K562 (cell line): ENCODE measurements around the gene RASGRP2. TPM values are rescaled to one million over a fixed set of nuclear protein-coding genes. Genes with fewer than 3 reads are reported as not detected.

ENCODE experiments used
- ASH1L ChIP-seq: fragments of 450-650 bp; IDR thresholded peaks from 2 replicates; pipeline ENCODE4 v1.6.1; 2018; ENCODE audit warnings: borderline replicate concordance, mild to moderate bottlenecking, low read depth; ENCODE audit not compliant: partially characterized antibody
- HLTF ChIP-seq: fragments of 450-650 bp; IDR thresholded peaks from 2 replicates; pipeline ENCODE4 v1.6.1; 2016
- MECOM ChIP-seq: fragments of 250-450 bp; sonication (Bioruptor Pico); IDR thresholded peaks from 2 replicates; pipeline ENCODE4 v1.8.0; 2022; ENCODE audit warnings: inconsistent platforms
- RBM39 ChIP-seq: fragments of 200-400 bp; formaldehyde crosslinking; optimal IDR thresholded peaks from 2 replicates; pipeline ENCODE3; 2018; ENCODE audit warnings: low read depth, low read length
- RFX5 ChIP-seq: IDR thresholded peaks from 2 replicates; pipeline ENCODE4 v1.6.1; 2011; ENCODE audit warnings: low read depth, mild to moderate bottlenecking, improper control_type of control experiment, low read length
- SIRT6 ChIP-seq: IDR thresholded peaks from one replicate; pipeline ENCODE4 v1.6.1; 2012; ENCODE audit warnings: low read depth, mild to moderate bottlenecking, control low read depth, inconsistent platforms, low read length, moderate library complexity
- SRSF3 ChIP-seq: fragments of 200-400 bp; formaldehyde crosslinking; IDR thresholded peaks from 2 replicates; pipeline ENCODE4 v1.6.1; 2016; ENCODE audit warnings: mild to moderate bottlenecking, low read length, moderate library complexity; ENCODE audit not compliant: insufficient read depth
- TARDBP ChIP-seq: fragments of 450-650 bp; IDR thresholded peaks from 2 replicates; pipeline ENCODE4 v1.6.1; 2016
- ZNF354B ChIP-seq: fragments of 250-450 bp; sonication (Bioruptor Pico); IDR thresholded peaks from 2 replicates; pipeline ENCODE4 v1.4.0; 2020
- ZNF583 ChIP-seq: fragments of 250-450 bp; sonication (Bioruptor Pico); IDR thresholded peaks from 2 replicates; pipeline ENCODE4 v1.4.0; 2020
- ZNF668 ChIP-seq: fragments of 250-450 bp; sonication (Bioruptor Pico); IDR thresholded peaks from 2 replicates; pipeline ENCODE4 v1.8.0; 2022; ENCODE audit warnings: mild to moderate bottlenecking, inconsistent platforms
- ZNF707 ChIP-seq: fragments of 250-450 bp; sonication (Bioruptor Pico); conservative IDR thresholded peaks from 2 replicates; pipeline ENCODE4 v1.8.0; 2022; ENCODE audit warnings: inconsistent platforms, mild to moderate bottlenecking, moderate library complexity
- polyA plus RNA-seq, 8 experiments: library from polyadenylated mRNA; depleted of rRNA in 4 of 8; stranded (reverse) in 5 of 8; unstranded in 3 of 8; fragments of >200 nt; fragmentation: Nextera tagmentation in 2 of 8; fragmentation: Illumina TruSeq in 1 of 8; extraction: Ambion mirVana in 2 of 8; extraction: Trizol in 1 of 8; gene quantifications; 2 replicates each; pipeline versions ENCODE4 v1.2.1 to v1.2.3, GENCODE V29; 2011 to 2014; ENCODE audit warnings: inconsistent platforms in 1 of 8, missing spikeins in 1 of 8
- total RNA-seq, 7 experiments: library from RNA; depleted of rRNA in 6 of 7; stranded (reverse); fragments of >200 nt in 6 of 7; fragmentation: Illumina TruSeq in 2 of 7; extraction: Trizol in 2 of 7; gene quantifications; 2 replicates each; pipeline versions ENCODE4 v1.2.1 to v1.2.3, GENCODE V29; 2011 to 2021; ENCODE audit warnings: low replicate concordance in 1 of 7
- TF ChIP-seq, protein P1 (sequence below), 2 experiments: fragments of 450-650 bp; IDR thresholded peaks; 2 replicates each; pipeline ENCODE4 v1.6.1; 2016; ENCODE audit warnings: mild to moderate bottlenecking in 2 of 2, borderline replicate concordance in 1 of 2, low read depth in 1 of 2, moderate library complexity in 1 of 2
- TF ChIP-seq, protein P2 (sequence below): fragments of 200-800 bp; sonication (Bioruptor generic); IDR thresholded peaks from 2 replicates; pipeline ENCODE4 v1.6.1; 2017; ENCODE audit warnings: missing genetic modification characterization, missing compliant biosample characterization
- TF ChIP-seq, protein P3 (sequence below): fragments of 250-450 bp; sonication (Bioruptor Pico); IDR thresholded peaks from 2 replicates; pipeline ENCODE4 v1.9.0; 2021; ENCODE audit warnings: mild to moderate bottlenecking
- TF ChIP-seq, protein P4 (sequence below): fragments of 450-650 bp; IDR thresholded peaks from 2 replicates; pipeline ENCODE4 v1.6.1; 2016; ENCODE audit warnings: low read depth, mild to moderate bottlenecking, moderate library complexity
- TF ChIP-seq, protein P5 (sequence below): sonication (generic); formaldehyde crosslinking; IDR thresholded peaks from 2 replicates; pipeline ENCODE4 v1.5.0; 2020; ENCODE audit warnings: missing genetic modification reagents

RASGRP2 gene
- total and polyA plus RNA-seq, 9 of the 15 experiments (the other 6 are each of a cell fraction or from before 2014, with no cell fraction given) = 0.87 to 22.7 (median 5.5) TPM

DNA sequence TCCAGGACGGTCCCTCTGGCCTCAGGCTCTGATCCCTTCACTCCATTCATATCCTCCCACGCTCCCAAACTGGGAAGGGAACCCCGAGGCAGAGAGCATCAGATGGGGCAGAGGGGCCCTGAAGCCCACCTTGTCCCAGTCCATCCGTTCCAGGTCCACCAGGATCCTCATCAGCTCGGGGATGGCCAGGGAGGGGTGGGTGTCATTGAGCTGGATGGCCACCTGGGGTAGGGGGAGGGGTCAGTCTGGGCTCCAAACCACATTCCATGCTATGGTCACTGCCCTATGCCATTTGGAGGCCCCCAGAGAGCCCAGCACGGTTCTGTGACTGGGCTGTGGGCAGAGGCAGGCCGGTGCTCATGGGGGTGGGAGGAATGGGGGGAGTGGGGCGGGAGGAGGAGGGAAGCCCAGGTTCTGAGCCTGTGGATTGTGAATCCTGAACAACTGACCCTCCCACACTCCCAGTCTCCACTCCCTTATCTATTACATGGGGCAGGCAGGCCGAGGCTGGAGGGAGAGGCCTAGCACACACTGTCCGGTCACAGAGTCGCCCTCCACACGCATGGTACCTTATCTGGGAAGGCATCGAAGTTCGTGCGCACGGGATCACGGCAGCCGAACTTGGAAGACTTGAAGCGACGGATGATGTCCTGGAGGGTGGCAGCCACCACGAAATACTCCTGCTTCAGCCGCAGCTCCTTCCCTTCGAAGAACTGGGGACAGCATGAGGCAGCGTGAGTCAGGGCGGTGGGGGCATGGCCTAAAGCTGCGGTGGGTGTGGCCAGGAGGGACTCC lies 10.4 kb upstream of the RASGRP2 start (continued):
- TF ChIP-seq, protein P1, sequence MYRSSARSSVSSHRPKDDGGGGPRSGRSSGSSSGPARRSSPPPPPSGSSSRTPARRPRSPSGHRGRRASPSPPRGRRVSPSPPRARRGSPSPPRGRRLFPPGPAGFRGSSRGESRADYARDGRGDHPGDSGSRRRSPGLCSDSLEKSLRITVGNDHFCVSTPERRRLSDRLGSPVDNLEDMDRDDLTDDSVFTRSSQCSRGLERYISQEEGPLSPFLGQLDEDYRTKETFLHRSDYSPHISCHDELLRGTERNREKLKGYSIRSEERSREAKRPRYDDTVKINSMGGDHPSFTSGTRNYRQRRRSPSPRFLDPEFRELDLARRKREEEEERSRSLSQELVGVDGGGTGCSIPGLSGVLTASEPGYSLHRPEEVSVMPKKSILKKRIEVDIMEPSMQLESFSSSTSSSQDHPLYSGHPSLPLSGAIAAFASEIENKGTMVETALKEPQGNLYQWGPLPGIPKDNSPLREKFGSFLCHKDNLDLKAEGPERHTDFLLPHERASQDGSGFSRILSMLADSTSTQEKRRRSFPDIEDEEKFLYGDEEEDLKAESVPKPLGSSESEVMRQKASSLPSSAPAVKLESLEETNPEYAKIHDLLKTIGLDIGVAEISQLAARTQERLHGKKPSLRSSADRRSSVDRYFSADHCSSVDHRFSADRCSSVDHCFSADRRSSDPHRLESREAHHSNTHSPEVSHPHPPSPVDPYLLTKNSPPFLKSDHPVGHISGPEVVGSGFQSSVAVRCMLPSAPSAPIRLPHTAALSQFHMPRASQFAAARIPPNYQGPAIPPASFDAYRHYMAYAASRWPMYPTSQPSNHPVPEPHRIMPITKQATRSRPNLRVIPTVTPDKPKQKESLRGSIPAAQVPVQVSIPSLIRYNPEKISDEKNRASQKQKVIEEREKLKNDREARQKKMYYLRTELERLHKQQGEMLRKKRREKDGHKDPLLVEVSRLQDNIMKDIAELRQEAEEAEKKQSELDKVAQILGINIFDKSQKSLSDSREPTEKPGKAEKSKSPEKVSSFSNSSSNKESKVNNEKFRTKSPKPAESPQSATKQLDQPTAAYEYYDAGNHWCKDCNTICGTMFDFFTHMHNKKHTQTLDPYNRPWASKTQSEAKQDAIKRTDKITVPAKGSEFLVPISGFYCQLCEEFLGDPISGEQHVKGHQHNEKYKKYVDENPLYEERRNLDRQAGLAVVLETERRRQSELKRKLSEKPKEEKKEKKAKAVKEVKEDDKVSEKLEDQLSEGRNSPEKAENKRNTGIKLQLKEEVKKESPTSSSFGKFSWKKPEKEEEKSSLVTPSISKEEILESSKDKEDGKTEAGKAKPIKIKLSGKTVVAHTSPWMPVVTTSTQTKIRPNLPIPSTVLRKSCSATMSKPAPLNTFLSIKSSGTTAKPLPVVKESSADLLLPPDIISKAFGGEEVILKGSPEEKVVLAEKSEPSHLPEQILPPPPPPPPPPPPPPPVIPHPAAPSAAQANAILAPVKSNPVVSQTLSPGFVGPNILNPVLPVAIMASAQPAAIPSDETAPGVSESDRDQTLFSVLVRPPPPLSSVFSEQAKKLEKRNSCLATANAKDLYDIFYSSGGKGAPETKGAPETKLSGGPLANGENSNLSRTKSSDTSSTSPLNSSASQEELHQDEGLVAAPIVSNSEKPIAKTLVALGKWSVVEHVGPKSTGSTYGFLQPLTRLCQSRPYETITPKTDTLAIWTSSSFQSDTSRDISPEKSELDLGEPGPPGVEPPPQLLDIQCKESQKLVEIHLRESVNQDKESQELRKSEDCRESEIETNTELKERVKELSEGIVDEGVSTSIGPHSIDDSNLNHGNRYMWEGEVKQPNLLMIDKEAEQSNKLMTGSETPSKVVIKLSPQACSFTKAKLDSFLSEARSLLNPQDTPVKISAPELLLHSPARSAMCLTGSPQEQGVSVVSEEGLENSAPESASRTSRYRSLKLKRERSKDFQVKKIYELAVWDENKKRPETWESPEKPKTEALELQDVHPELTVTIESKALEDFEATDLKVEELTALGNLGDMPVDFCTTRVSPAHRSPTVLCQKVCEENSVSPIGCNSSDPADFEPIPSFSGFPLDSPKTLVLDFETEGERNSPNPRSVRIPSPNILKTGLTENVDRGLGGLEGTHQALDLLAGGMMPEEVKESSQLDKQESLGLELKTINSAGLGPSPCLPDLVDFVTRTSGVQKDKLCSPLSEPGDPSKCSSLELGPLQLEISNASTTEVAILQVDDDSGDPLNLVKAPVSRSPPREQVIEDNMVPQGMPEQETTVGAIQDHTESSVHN (IDR thresholded peaks at IDR 0.05; ENCODE audit: borderline replicate concordance in 1 of 2, low read depth in 1 of 2) = no peak
- TF ChIP-seq, protein P2, sequence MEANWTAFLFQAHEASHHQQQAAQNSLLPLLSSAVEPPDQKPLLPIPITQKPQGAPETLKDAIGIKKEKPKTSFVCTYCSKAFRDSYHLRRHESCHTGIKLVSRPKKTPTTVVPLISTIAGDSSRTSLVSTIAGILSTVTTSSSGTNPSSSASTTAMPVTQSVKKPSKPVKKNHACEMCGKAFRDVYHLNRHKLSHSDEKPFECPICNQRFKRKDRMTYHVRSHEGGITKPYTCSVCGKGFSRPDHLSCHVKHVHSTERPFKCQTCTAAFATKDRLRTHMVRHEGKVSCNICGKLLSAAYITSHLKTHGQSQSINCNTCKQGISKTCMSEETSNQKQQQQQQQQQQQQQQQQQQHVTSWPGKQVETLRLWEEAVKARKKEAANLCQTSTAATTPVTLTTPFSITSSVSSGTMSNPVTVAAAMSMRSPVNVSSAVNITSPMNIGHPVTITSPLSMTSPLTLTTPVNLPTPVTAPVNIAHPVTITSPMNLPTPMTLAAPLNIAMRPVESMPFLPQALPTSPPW (CRISPR knock-in tag) = peak; percentile 79
- no peak for TF ChIP-seq ASH1L
- no peak for TF ChIP-seq RBM39
- no peak for TF ChIP-seq SIRT6
- TF ChIP-seq ZNF354B = no peak
- TF ChIP-seq, protein P3, sequence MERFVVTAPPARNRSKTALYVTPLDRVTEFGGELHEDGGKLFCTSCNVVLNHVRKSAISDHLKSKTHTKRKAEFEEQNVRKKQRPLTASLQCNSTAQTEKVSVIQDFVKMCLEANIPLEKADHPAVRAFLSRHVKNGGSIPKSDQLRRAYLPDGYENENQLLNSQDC (CRISPR knock-in tag) = no peak
- TF ChIP-seq SRSF3 = no peak
- no peak for TF ChIP-seq ZNF583 (CRISPR knock-in tag)
- TF ChIP-seq MECOM (CRISPR knock-in tag) = no peak
- TF ChIP-seq ZNF668 (CRISPR knock-in tag) = no peak
- no peak for TF ChIP-seq TARDBP
- no peak for TF ChIP-seq RFX5
- TF ChIP-seq, protein P4, sequence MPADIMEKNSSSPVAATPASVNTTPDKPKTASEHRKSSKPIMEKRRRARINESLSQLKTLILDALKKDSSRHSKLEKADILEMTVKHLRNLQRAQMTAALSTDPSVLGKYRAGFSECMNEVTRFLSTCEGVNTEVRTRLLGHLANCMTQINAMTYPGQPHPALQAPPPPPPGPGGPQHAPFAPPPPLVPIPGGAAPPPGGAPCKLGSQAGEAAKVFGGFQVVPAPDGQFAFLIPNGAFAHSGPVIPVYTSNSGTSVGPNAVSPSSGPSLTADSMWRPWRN = peak; percentile 73
- TF ChIP-seq HLTF = no peak
- TF ChIP-seq, protein P5, sequence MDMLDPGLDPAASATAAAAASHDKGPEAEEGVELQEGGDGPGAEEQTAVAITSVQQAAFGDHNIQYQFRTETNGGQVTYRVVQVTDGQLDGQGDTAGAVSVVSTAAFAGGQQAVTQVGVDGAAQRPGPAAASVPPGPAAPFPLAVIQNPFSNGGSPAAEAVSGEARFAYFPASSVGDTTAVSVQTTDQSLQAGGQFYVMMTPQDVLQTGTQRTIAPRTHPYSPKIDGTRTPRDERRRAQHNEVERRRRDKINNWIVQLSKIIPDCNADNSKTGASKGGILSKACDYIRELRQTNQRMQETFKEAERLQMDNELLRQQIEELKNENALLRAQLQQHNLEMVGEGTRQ (CRISPR knock-in tag) = no peak
- no peak for TF ChIP-seq ZNF707 (CRISPR knock-in tag)
